CD14-positive monocyte (primary cell): ENCODE data around the gene RBM44. TPM values are rescaled to one million over a fixed set of nuclear protein-coding genes. Genes with fewer than 3 reads are reported as not detected.

Experiments used
- DNase-seq, 3 donors: peaks; one replicate each; pipeline ENCODE4 v3.0.0-alpha.2; 2011 to 2022
- H2AFZ ChIP-seq: 2 replicates; pipeline ENCODE4 v1.6.0; 2012; ENCODE audit warnings: mild to moderate bottlenecking, low read depth, low read length, inconsistent platforms; ENCODE audit not compliant: insufficient read depth, poor library complexity, severe bottlenecking
- H3K27ac ChIP-seq, 2 donors: 1 replicate in 1 of 2; 2 replicates in 1 of 2; pipeline ENCODE4 v1.5.1; 2012 to 2013; ENCODE audit warnings: low read length in 2 of 2, control low read depth in 1 of 2, inconsistent platforms in 1 of 2, low read depth in 1 of 2, mild to moderate bottlenecking in 1 of 2
- H3K27me3 ChIP-seq, 2 donors: one replicate each; pipeline versions ENCODE4 v1.6.0 to v1.6.1; 2011 to 2013; ENCODE audit warnings: low read length in 2 of 2; ENCODE audit not compliant: control insufficient read depth in 2 of 2, insufficient read depth in 2 of 2
- H3K36me3 ChIP-seq, 2 donors: replicated peaks in 1 of 2; 1 replicate in 1 of 2; 2 replicates in 1 of 2; pipeline versions ENCODE4 v1.5.1 to v1.6.1; 2012 to 2013; ENCODE audit warnings: low read length in 2 of 2, control low read depth in 1 of 2, inconsistent platforms in 1 of 2, mild to moderate bottlenecking in 1 of 2; ENCODE audit not compliant: insufficient read depth in 2 of 2, control insufficient read depth in 1 of 2
- H3K4me1 ChIP-seq, 2 donors: 1 replicate in 1 of 2; 2 replicates in 1 of 2; pipeline versions ENCODE4 v1.5.1 to v1.6.1; 2012 to 2013; ENCODE audit warnings: low read length in 2 of 2, control low read depth in 1 of 2, inconsistent platforms in 1 of 2, mild to moderate bottlenecking in 1 of 2, moderate library complexity in 1 of 2; ENCODE audit not compliant: insufficient read depth in 2 of 2, control insufficient read depth in 1 of 2
- H3K4me2 ChIP-seq: replicated peaks from 2 replicates; pipeline ENCODE3; 2012; ENCODE audit warnings: low read length, moderate library complexity, mild to moderate bottlenecking; ENCODE audit not compliant: poor library complexity, severe bottlenecking; ENCODE audit errors: extremely low read depth
- H3K4me3 ChIP-seq, 3 experiments: fragments of 200-600 bp in 1 of 3; sonication (generic) in 1 of 3; replicated peaks in 1 of 3; 1 replicate in 2 of 3; 2 replicates in 1 of 3; pipeline ENCODE4 v1.5.1; 2011 to 2013; ENCODE audit warnings: low read length in 3 of 3, mild to moderate bottlenecking in 3 of 3, control low read depth in 2 of 3, low read depth in 2 of 3, inconsistent platforms in 1 of 3, moderate library complexity in 1 of 3
- H3K79me2 ChIP-seq: 2 replicates; pipeline ENCODE4 v1.6.0; 2012; ENCODE audit warnings: mild to moderate bottlenecking, control low read depth, inconsistent platforms, low read length, moderate library complexity; ENCODE audit not compliant: insufficient read depth
- H3K9ac ChIP-seq: 2 replicates; pipeline ENCODE4 v1.6.0; 2017; ENCODE audit warnings: low read length, mild to moderate bottlenecking; ENCODE audit not compliant: insufficient read depth, poor library complexity, severe bottlenecking
- H3K9me3 ChIP-seq, 2 donors: replicated peaks in 1 of 2; 1 replicate in 1 of 2; 2 replicates in 1 of 2; pipeline versions ENCODE4 v1.5.1 to v1.6.1; 2012 to 2013; ENCODE audit warnings: low read length in 2 of 2, control low read depth in 1 of 2; ENCODE audit not compliant: control insufficient read depth in 1 of 2, insufficient read depth in 1 of 2
- H4K20me1 ChIP-seq: 2 replicates; pipeline ENCODE4 v1.6.0; 2012; ENCODE audit warnings: mild to moderate bottlenecking, low read length, control low read depth, moderate library complexity; ENCODE audit not compliant: insufficient read depth
- H3K27ac Mint-ChIP-seq, 7 donors: one replicate each; pipeline ENCODE4 v1.8.0; 2020; ENCODE audit warnings: mild to moderate bottlenecking in 7 of 7, mixed read lengths in 7 of 7, moderate library complexity in 6 of 7, inconsistent platforms in 2 of 7
- H3K27me3 Mint-ChIP-seq, 3 donors: one replicate each; pipeline ENCODE4 v1.8.0; 2021 to 2022; ENCODE audit warnings: low read depth in 3 of 3, mild to moderate bottlenecking in 3 of 3, mixed read lengths in 3 of 3, moderate library complexity in 3 of 3, inconsistent platforms in 1 of 3
- H3K36me3 Mint-ChIP-seq, 2 donors: one replicate each; pipeline ENCODE4 v1.8.0; 2020; ENCODE audit warnings: mixed read lengths in 2 of 2, inconsistent platforms in 1 of 2, mild to moderate bottlenecking in 1 of 2
- H3K4me1 Mint-ChIP-seq: one replicate; pipeline ENCODE4 v1.8.0; 2020; ENCODE audit warnings: mild to moderate bottlenecking, mixed read lengths
- H3K4me3 Mint-ChIP-seq, 2 donors: one replicate each; pipeline ENCODE4 v1.8.0; 2020; ENCODE audit warnings: mild to moderate bottlenecking in 2 of 2, mixed read lengths in 2 of 2, moderate library complexity in 1 of 2
- H3K9me3 Mint-ChIP-seq, 7 donors: one replicate each; pipeline ENCODE4 v1.8.0; 2020 to 2022; ENCODE audit warnings: mixed read lengths in 7 of 7, mild to moderate bottlenecking in 6 of 7, moderate library complexity in 6 of 7, inconsistent platforms in 2 of 7
- CTCF ChIP-seq: fragments of 200-600 bp; IDR thresholded peaks from one replicate; pipeline ENCODE4 v1.8.0; 2022; ENCODE audit warnings: antibody characterized with exemption, mild to moderate bottlenecking
- WGBS: methylation state at CpG from one replicate; pipeline ENCODE4 v1.1.5; 2013; ENCODE audit warnings: missing lambda C conversion rate; ENCODE audit not compliant: insufficient coverage; 5-methylcytosine and 5-hydroxymethylcytosine counted together
- intact Hi-C, 2 donors: fragments of 100-400 bp; cut with micrococcal nuclease; formaldehyde crosslinking; loops; one replicate each; pipeline versions ENCODE4 v1.15.0 to v1.15.1; 2023
- polyA plus RNA-seq, 3 donors: library from polyadenylated mRNA; depleted of rRNA in 1 of 3; unstranded in 2 of 3; stranded (reverse) in 1 of 3; fragments of 300-500 nt in 2 of 3; fragments of >200 nt in 1 of 3; fragmentation: Illumina TruSeq in 2 of 3; gene quantifications; 1 replicate in 2 of 3; 2 replicates in 1 of 3; pipeline ENCODE4 v1.2.3, GENCODE V29; 2012 to 2021

RBM44 gene
- polyA plus RNA-seq, 3 donors: 0.07 to 1.5 TPM; not detected in 1

- intact Hi-C loops: no loop called here
- H3K4me3 ChIP-seq: no peak overlapping the region
- no peak overlapping the region for H3K27ac ChIP-seq
- H3K27me3 ChIP-seq: no peaks in the 10 kb centered on the region
- TF ChIP-seq CTCF: no peak
- Mint-ChIP-seq H3K9me3 (no peaks in the 10 kb centered on the region), H3K27ac (peak overlapping the region in 2 of 7 donors; percentile 9 to 69), H3K36me3 (peaks cover 87 to 100% of the 10 kb centered on the region in 2 donors), H3K27me3 (peaks cover 0 to 3% (median 0%) of the 10 kb centered on the region in 3 donors), H3K4me3 (no peak overlapping the region), H3K4me1 (no peaks in the 10 kb centered on the region)
- no peak for DNase-seq
- no peaks in the 10 kb centered on the region for H3K4me1 ChIP-seq
- WGBS: 97% methylated on average over 11 of the region's 12 CpGs
- peaks cover 93 to 99% of the 10 kb centered on the region in 2 donors for H3K36me3 ChIP-seq
- peaks cover 29% of the 10 kb centered on the region for H3K79me2 ChIP-seq
- H4K20me1 ChIP-seq: peaks cover 98% of the 10 kb centered on the region
- H3K9me3 ChIP-seq: no peaks in the 10 kb centered on the region
- H3K4me2 ChIP-seq: no peak overlapping the region
- no peak overlapping the region for H2AFZ ChIP-seq
- H3K9ac ChIP-seq: no peak overlapping the region
These were observed 43.8 kb upstream of the RBM44 start for GRCh38 chr2:237754626-237755248.

GRCh38 chr2:237757616-237758015 lies 41.0 kb upstream of the RBM44 start:
- no peaks in the 10 kb centered on the region for H3K27me3 Mint-ChIP-seq
- Histone ChIP-seq H3K9me3 (no peaks in the 10 kb centered on the region), H3K27me3 (no peaks in the 10 kb centered on the region), H2AFZ (no peak overlapping the region), H3K4me1 (no peaks in the 10 kb centered on the region), H3K27ac (no peak overlapping the region), H4K20me1 (peaks cover 97% of the 10 kb centered on the region), H3K9ac (no peak overlapping the region), H3K79me2 (peaks cover 14% of the 10 kb centered on the region), H3K4me3 (no peak overlapping the region), H3K36me3 (peaks cover 99% of the 10 kb centered on the region in 2 donors), H3K4me2 (no peak overlapping the region)
- no peak for DNase-seq
- H3K36me3 Mint-ChIP-seq: peaks cover 91 to 98% of the 10 kb centered on the region in 2 donors
- no peaks in the 10 kb centered on the region for H3K4me1 Mint-ChIP-seq
- H3K4me3 Mint-ChIP-seq: no peak overlapping the region
- no peaks in the 10 kb centered on the region for H3K9me3 Mint-ChIP-seq
- intact Hi-C loops: no loop called here
- no peak for TF ChIP-seq CTCF
- no CpG with 5 or more reads among the region's 10 CpGs for WGBS
- H3K27ac Mint-ChIP-seq: no peak overlapping the region
